ENCODE results near the gene VPS11. TPM values are rescaled to one million over a fixed set of nuclear protein-coding genes. Genes with fewer than 3 reads are reported as not detected.
"Not testable (repeated sequence)": the region's sequence is repeated elsewhere in the genome, so short reads cannot be mapped to it uniquely, and the experiment has no call there.

The VPS11 gene
- polyA plus RNA-seq, 4 donors: 26.0 to 56.4 (median 40.9) TPM

DNA sequence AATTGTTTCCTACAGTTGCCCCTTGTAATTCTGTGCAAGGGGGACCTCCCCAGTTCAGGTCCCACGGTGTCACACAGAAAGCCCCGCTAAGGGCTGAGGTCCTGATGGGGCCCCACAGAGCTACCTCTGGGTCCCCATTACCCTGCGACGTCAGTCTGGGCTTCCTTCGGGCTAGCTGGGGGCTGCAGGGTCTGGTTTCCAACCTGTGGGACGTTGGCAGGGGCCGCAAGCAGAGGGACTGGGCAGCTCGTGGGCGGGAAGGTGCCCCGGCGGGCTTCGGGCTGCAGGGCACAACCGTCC, 37.6 kb upstream of the VPS11 start:
- FAIRE-seq: no peak
- Histone ChIP-seq H3K4me3 (ENCODE audit: low read depth in 1 of 3, low read length in 3 of 3) (peak overlapping the region; percentile 78 to 87 (median 82)), H3K4me1 (ENCODE audit: control insufficient read depth in 3 of 3, insufficient read depth in 2 of 3, low read depth in 1 of 3, low read length in 2 of 3) (peaks cover 0 to 19% (median 0%) of the 10 kb centered on the region in 3 donors), H3K9me3 (ENCODE audit: control insufficient read depth in 2 of 2, insufficient read depth in 1 of 2, low read depth in 1 of 2, low read length in 1 of 2) (no peaks in the 10 kb centered on the region), H3K27ac (ENCODE audit: low read depth in 1 of 3, low read length in 2 of 3) (peak overlapping the region; percentile 85 to 96 (median 88)), H3K27me3 (ENCODE audit: control insufficient read depth in 3 of 3, insufficient read depth in 3 of 3, low read length in 3 of 3) (no peaks in the 10 kb centered on the region), H3K36me3 (ENCODE audit: control insufficient read depth in 3 of 3, insufficient read depth in 2 of 3, low read depth in 1 of 3, low read length in 3 of 3) (peaks cover 0 to 42% (median under 1%) of the 10 kb centered on the region in 3 donors)
- peak in 1 of 2 donors; percentile 16 for DNase-seq
- WGBS, 3 donors: 0 to 5% (median 2%) methylated on average over 12 to 13 of the region's 13 CpGs

DNA sequence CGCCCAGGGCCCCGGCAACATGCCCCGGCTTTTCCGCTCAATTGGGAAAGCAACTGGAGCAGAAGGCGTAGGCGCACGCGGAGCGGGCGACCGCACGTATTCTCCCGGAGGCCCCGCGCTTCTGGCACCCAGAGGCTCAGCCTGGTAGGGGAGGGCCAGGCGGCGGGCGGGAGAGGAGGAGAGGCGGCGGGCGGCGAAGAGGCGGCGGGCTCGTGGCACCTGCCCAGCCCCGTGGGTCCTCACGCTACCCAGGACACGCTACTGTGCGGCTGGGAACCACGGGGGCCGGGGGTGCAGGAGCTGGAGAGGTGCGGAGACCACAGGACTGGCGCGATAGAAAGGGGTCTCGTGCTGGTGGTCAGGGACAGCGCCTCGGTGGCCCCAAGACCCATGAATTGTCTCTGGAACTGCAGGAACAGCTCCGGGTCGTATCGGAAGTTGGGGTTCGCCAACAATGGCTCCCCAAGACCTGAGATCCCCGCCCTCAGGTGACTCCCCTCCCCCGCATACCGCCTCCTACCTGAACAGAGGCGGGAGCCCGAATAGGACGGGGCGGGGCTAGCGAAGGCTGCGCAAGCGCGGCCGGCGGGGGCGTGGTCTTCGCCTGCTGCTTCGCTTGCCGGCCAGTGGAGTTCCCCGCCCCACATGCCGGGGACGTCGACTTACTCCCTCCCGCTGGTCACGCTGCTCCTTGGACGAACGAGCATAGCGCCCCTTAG, 37.1 kb upstream of the VPS11 start, which contains the start of gene SLC37A4:
Gene SLC37A4 (minus strand): TSS at position 549 of the 719 bp plus-strand sequence.
- 0 to 1% (median 1%) methylated on average over 39 to 67 of the region's 67 CpGs for WGBS, 3 donors
- H3K4me1 ChIP-seq (ENCODE audit: control insufficient read depth in 3 of 3, insufficient read depth in 2 of 3, low read depth in 1 of 3, low read length in 2 of 3): peaks cover 0 to 14% (median 0%) of the 10 kb centered on the region in 3 donors
- H3K27ac ChIP-seq (ENCODE audit: low read depth in 1 of 3, low read length in 2 of 3): peak within 1 kb of the TSS; percentile 85 to 96 (median 88)
- DNase-seq: peak; percentile 99
- H3K36me3 ChIP-seq (ENCODE audit: control insufficient read depth in 3 of 3, insufficient read depth in 2 of 3, low read depth in 1 of 3, low read length in 3 of 3): peaks cover 0 to 37% (median 0%) of the 10 kb centered on the region in 3 donors
- peak within 1 kb of the TSS; percentile 78 to 87 (median 82) for H3K4me3 ChIP-seq (ENCODE audit: low read depth in 1 of 3, low read length in 3 of 3)
- no peak for FAIRE-seq
- no peaks in the 10 kb centered on the region for H3K9me3 ChIP-seq (ENCODE audit: control insufficient read depth in 2 of 2, insufficient read depth in 1 of 2, low read depth in 1 of 2, low read length in 1 of 2)
- no peaks in the 10 kb centered on the region for H3K27me3 ChIP-seq (ENCODE audit: control insufficient read depth in 3 of 3, insufficient read depth in 3 of 3, low read length in 3 of 3)

DNA sequence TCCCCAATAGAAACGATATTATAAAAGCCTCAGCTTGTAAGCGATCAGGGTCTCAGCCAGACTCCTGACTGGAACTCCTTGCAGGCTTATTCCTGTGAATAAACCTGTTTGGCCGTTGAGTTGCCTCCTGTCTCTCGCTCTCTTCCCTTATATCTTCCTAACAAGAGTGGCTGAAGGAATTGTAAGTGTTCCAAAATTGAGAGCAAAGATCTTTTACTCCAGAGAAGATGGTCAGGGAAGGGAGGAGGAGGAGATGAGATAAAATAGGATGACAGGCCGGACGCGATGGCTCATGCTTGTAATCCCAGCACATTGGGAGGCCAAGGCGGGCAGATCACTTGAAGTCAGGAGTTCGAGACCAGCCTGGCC, 35.7 kb upstream of the VPS11 start:
- Histone ChIP-seq H3K4me3 (ENCODE audit: low read depth in 1 of 3, low read length in 3 of 3) (no peak overlapping the region), H3K27me3 (ENCODE audit: control insufficient read depth in 3 of 3, insufficient read depth in 3 of 3, low read length in 3 of 3) (no peaks in the 10 kb centered on the region), H3K9me3 (ENCODE audit: control insufficient read depth in 2 of 2, insufficient read depth in 1 of 2, low read depth in 1 of 2, low read length in 1 of 2) (no peaks in the 10 kb centered on the region), H3K36me3 (ENCODE audit: control insufficient read depth in 3 of 3, insufficient read depth in 2 of 3, low read depth in 1 of 3, low read length in 3 of 3) (peaks cover 0 to 23% (median 0%) of the 10 kb centered on the region in 3 donors), H3K4me1 (ENCODE audit: control insufficient read depth in 3 of 3, insufficient read depth in 2 of 3, low read depth in 1 of 3, low read length in 2 of 3) (no peaks in the 10 kb centered on the region), H3K27ac (ENCODE audit: low read depth in 1 of 3, low read length in 2 of 3) (no peak overlapping the region)
- 76 to 86% (median 83%) methylated on average over 8 to 9 of the region's 9 CpGs for WGBS, 3 donors
- DNase-seq (no peak), FAIRE-seq (no peak)

DNA sequence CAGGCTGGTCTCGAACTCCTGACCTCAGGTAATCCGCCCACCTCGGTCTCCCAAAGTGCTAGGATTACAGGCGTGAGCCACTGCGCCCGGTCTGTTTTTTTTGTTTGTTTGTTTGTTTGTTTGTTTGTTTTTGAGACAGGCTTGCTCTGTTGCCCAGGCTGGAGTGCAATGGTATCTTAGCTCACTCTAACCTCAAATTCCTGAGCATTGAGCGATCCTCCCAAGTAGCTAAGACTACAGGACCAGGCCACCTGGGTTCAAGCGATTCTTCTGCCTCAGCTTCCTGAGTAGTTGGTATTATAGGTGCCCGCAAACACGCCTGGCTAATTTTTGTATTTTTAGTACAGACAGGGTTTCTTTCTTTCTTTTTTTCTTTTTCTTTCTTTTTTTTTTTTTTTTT, 34.2 kb upstream of the VPS11 start:
- not testable (repeated sequence) for H3K36me3 ChIP-seq (ENCODE audit: control insufficient read depth in 3 of 3, insufficient read depth in 2 of 3, low read depth in 1 of 3, low read length in 3 of 3); FAIRE-seq; H3K4me3 ChIP-seq (ENCODE audit: low read depth in 1 of 3, low read length in 3 of 3); H3K27me3 ChIP-seq (ENCODE audit: control insufficient read depth in 3 of 3, insufficient read depth in 3 of 3, low read length in 3 of 3); H3K27ac ChIP-seq (ENCODE audit: low read depth in 1 of 3, low read length in 2 of 3); DNase-seq; H3K4me1 ChIP-seq (ENCODE audit: control insufficient read depth in 3 of 3, insufficient read depth in 2 of 3, low read depth in 1 of 3, low read length in 2 of 3); H3K9me3 ChIP-seq (ENCODE audit: control insufficient read depth in 2 of 2, insufficient read depth in 1 of 2, low read depth in 1 of 2, low read length in 1 of 2)
- WGBS, 3 donors: 79 to 93% (median 84%) methylated on average over 10 of the region's 10 CpGs

DNA sequence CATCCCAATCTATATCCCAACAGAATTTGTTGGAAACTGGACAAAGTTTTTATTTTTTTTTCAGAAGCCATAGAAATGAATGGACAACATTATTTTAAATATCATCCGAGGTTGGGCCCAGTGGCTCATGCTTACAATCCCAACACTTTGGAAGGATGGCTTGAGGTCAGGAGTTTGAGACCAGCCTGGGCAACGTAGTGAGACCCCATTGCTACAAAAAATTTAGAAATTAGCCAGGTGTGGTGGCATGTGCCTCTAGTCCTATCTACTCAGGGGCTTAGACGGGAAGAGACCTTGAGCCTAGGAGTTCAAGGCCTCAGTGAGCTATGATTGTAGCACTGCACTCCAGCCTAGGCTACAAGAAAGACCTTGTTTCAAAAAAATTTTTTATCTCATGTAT, 32.8 kb upstream of the VPS11 start:
- WGBS, 3 donors: 80 to 85% (median 85%) methylated on average over 3 of the region's 3 CpGs
- H3K36me3 ChIP-seq (ENCODE audit: control insufficient read depth in 3 of 3, insufficient read depth in 2 of 3, low read depth in 1 of 3, low read length in 3 of 3): no peaks in the 10 kb centered on the region

DNA sequence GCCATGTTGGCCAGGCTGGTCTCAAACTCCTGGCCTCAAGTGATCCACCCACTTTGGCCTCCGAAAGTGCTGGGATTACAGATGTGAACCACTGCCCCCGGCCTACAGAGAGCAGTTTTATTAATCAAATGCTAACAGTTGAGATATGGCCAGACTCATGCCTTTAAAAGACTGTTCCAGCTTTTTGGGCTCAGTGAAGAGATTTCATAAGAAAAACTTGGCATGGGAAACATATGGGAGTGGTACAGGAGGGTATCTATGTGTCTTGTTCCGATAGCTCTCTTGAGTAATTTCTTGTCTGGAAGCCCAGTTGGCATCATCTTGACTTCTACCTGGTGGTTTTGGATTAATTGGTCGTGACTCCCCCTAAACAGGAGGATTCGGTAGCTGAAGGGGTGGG, 28.7 kb upstream of the VPS11 start:
- H3K36me3 ChIP-seq (ENCODE audit: control insufficient read depth in 3 of 3, insufficient read depth in 2 of 3, low read depth in 1 of 3, low read length in 3 of 3): peaks cover 0 to 2% (median 0%) of the 10 kb centered on the region in 3 donors
- no peaks in the 10 kb centered on the region for H3K4me1 ChIP-seq (ENCODE audit: control insufficient read depth in 3 of 3, insufficient read depth in 2 of 3, low read depth in 1 of 3, low read length in 2 of 3)
- no peaks in the 10 kb centered on the region for H3K9me3 ChIP-seq (ENCODE audit: control insufficient read depth in 2 of 2, insufficient read depth in 1 of 2, low read depth in 1 of 2, low read length in 1 of 2)
- 87 to 90% (median 88%) methylated on average over 5 of the region's 5 CpGs for WGBS, 3 donors
- FAIRE-seq (no peak), DNase-seq (no peak)
- no peak overlapping the region for H3K27ac ChIP-seq (ENCODE audit: low read depth in 1 of 3, low read length in 2 of 3)
- no peaks in the 10 kb centered on the region for H3K27me3 ChIP-seq (ENCODE audit: control insufficient read depth in 3 of 3, insufficient read depth in 3 of 3, low read length in 3 of 3)
- no peak overlapping the region for H3K4me3 ChIP-seq (ENCODE audit: low read depth in 1 of 3, low read length in 3 of 3)

More for the DNA sequence above, 32.8 kb upstream of the VPS11 start:
- no peak for DNase-seq
- no peak overlapping the region for H3K4me3 ChIP-seq (ENCODE audit: low read depth in 1 of 3, low read length in 3 of 3)
- FAIRE-seq: no peak
- no peaks in the 10 kb centered on the region for H3K4me1 ChIP-seq (ENCODE audit: control insufficient read depth in 3 of 3, insufficient read depth in 2 of 3, low read depth in 1 of 3, low read length in 2 of 3)
- H3K27ac ChIP-seq (ENCODE audit: low read depth in 1 of 3, low read length in 2 of 3): no peak overlapping the region
- H3K27me3 ChIP-seq (ENCODE audit: control insufficient read depth in 3 of 3, insufficient read depth in 3 of 3, low read length in 3 of 3): no peaks in the 10 kb centered on the region
- H3K9me3 ChIP-seq (ENCODE audit: control insufficient read depth in 2 of 2, insufficient read depth in 1 of 2, low read depth in 1 of 2, low read length in 1 of 2): no peaks in the 10 kb centered on the region

DNA sequence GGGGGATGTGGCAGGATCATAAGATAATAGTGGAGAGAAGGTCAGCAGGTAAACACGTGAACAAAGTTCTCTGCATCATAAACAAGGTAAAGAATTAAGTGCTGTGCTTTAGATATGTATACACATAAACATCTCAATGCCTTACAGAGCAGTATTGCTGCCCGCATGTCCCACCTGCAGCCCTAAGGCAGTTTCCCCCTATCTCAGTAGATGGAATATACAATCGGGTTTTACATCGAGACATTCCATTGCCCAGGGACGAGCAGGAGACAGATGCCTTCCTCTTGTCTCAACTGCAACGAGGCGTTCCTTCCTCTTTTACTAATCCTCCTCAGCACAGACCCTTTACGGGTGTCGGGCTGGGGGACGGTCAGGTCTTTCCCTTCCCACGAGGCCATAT, 28.1 kb upstream of the VPS11 start:
- H3K4me1 ChIP-seq (ENCODE audit: control insufficient read depth in 3 of 3, insufficient read depth in 2 of 3, low read depth in 1 of 3, low read length in 2 of 3); H3K27ac ChIP-seq (ENCODE audit: low read depth in 1 of 3, low read length in 2 of 3); H3K9me3 ChIP-seq (ENCODE audit: control insufficient read depth in 2 of 2, insufficient read depth in 1 of 2, low read depth in 1 of 2, low read length in 1 of 2); H3K4me3 ChIP-seq (ENCODE audit: low read depth in 1 of 3, low read length in 3 of 3); H3K36me3 ChIP-seq (ENCODE audit: control insufficient read depth in 3 of 3, insufficient read depth in 2 of 3, low read depth in 1 of 3, low read length in 3 of 3); H3K27me3 ChIP-seq (ENCODE audit: control insufficient read depth in 3 of 3, insufficient read depth in 3 of 3, low read length in 3 of 3); FAIRE-seq; DNase-seq: not testable (repeated sequence)
- 43 to 74% (median 56%) methylated on average over 6 to 11 of the region's 11 CpGs for WGBS, 3 donors

DNA sequence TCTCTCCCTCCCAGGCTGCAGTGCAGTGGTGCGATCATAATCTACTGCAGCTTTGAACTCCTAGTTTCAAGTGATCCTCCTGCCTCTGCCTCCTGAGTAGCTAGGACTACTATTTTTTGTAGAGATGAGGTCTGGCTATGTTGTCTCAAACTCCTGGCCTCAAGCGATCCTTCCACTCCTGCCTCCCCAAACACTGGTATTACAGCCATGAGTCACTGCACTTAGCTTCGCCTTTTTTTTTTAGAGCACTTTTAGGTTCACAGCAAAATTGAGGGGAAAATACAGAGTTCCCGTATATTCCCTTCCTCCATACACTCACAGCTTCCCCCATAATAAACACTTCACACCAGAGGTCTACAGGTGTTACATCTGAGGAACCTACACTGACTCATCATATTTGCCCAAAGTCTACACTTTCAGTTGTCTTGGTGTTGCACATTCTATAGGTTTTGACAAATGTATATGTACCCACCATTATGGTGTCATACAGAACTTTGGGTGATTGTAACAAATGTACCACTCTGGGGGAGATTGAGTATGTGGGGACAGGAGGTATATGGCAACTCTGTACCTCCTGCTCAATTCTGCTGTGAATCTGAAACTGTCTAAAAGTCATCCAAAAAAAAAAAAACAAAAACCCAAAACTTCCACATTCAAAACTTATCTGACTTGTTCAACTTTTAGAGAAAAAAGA, 25.6 kb upstream of the VPS11 start:
- Histone ChIP-seq H3K9me3 (ENCODE audit: control insufficient read depth in 2 of 2, insufficient read depth in 1 of 2, low read depth in 1 of 2, low read length in 1 of 2) (no peaks in the 10 kb centered on the region), H3K27ac (ENCODE audit: low read depth in 1 of 3, low read length in 2 of 3) (no peak overlapping the region), H3K4me3 (ENCODE audit: low read depth in 1 of 3, low read length in 3 of 3) (no peak overlapping the region), H3K36me3 (ENCODE audit: control insufficient read depth in 3 of 3, insufficient read depth in 2 of 3, low read depth in 1 of 3, low read length in 3 of 3) (peaks cover 10 to 30% (median 16%) of the 10 kb centered on the region in 3 donors), H3K27me3 (ENCODE audit: control insufficient read depth in 3 of 3, insufficient read depth in 3 of 3, low read length in 3 of 3) (no peaks in the 10 kb centered on the region), H3K4me1 (ENCODE audit: control insufficient read depth in 3 of 3, insufficient read depth in 2 of 3, low read depth in 1 of 3, low read length in 2 of 3) (no peaks in the 10 kb centered on the region)
- 89 to 98% (median 91%) methylated on average over 4 of the region's 4 CpGs for WGBS, 3 donors
- DNase-seq: no peak
- FAIRE-seq: no peak
